Endothelial cell of umbilical vein (primary cell): ENCODE data around the gene NGEF. TPM values are rescaled to one million over a fixed set of nuclear protein-coding genes. Genes with fewer than 3 reads are reported as not detected.

Experiments
- BruUV-seq: library from RNA; stranded (reverse); fragments of 400-500 nt; replicated peaks from 2 replicates; lab custom pipeline; 2021; lab: Mats Ljungman, UMichigan
- CTCF ChIA-PET: fragments of 300-600, 350-600 bp; sonication (Branson Sonifier 250); formaldehyde crosslinking; loops from one replicate; lab custom pipeline; 2021; ENCODE audit warnings: antibody characterized with exemption, inconsistent platforms; lab: Charles Lee
- POLR2A ChIA-PET: fragments of 300-600, 350-600 bp; sonication (Branson Sonifier 250); formaldehyde crosslinking; loops from one replicate; lab custom pipeline; 2021; ENCODE audit warnings: antibody characterized with exemption, inconsistent platforms; lab: Charles Lee
- DNase-seq: peaks from one replicate; pipeline ENCODE4 v3.0.0-alpha.2; 2011; ENCODE audit warnings: low read depth, low spot score
- FAIRE-seq: peaks from 2 replicates; lab custom pipeline; 2011; peaks lifted over from hg19 to GRCh38; lab: Jason Lieb, UNC
- H2AFZ ChIP-seq: 2 replicates; pipeline ENCODE4 v1.6.0; 2012; ENCODE audit warnings: low read depth, low read length, control low read depth, inconsistent platforms
- H3K27ac ChIP-seq: 2 replicates; pipeline ENCODE4 v1.5.1; 2011; ENCODE audit warnings: low read depth, mild to moderate bottlenecking, control low read depth, low read length, moderate library complexity; ENCODE audit not compliant: insufficient read depth
- H3K27me3 ChIP-seq, 2 experiments: 2 replicates each; pipeline versions ENCODE4 v1.6.0 to v1.6.1; 2011; ENCODE audit warnings: low read length in 2 of 2, mixed read lengths in 1 of 2; ENCODE audit not compliant: control insufficient read depth in 2 of 2, insufficient read depth in 2 of 2
- H3K36me3 ChIP-seq, 2 experiments: 2 replicates in 1 of 2; 3 replicates in 1 of 2; pipeline ENCODE4 v1.5.1; 2011; ENCODE audit warnings: low read length in 2 of 2, mild to moderate bottlenecking in 1 of 2, moderate library complexity in 1 of 2; ENCODE audit not compliant: control insufficient read depth in 2 of 2, insufficient read depth in 2 of 2; ENCODE audit errors: extremely low read depth in 1 of 2
- H3K4me1 ChIP-seq: 3 replicates; pipeline ENCODE4 v1.5.1; 2011; ENCODE audit warnings: mild to moderate bottlenecking, low read length; ENCODE audit not compliant: control insufficient read depth, insufficient read depth; ENCODE audit errors: extremely low read depth
- H3K4me2 ChIP-seq: 2 replicates; pipeline ENCODE4 v1.6.1; 2011; ENCODE audit warnings: low read length, control low read depth, mixed read lengths; ENCODE audit not compliant: insufficient read depth
- H3K4me3 ChIP-seq, 3 experiments: fragments of 200-600 bp in 1 of 3; sonication (generic), shearing (Covaris generic) in 1 of 3; replicated peaks in 1 of 3; 2 replicates each; pipeline ENCODE4 v1.5.1; 2011 to 2016; ENCODE audit warnings: control low read depth in 3 of 3, low read length in 3 of 3, mild to moderate bottlenecking in 2 of 3, inconsistent platforms in 1 of 3, low read depth in 1 of 3, moderate library complexity in 1 of 3; ENCODE audit not compliant: insufficient read depth in 1 of 3
- H3K79me2 ChIP-seq: 2 replicates; pipeline ENCODE4 v1.6.0; 2012; ENCODE audit warnings: low read length, inconsistent platforms; ENCODE audit not compliant: control insufficient read depth, insufficient read depth
- H3K9ac ChIP-seq: replicated peaks from 2 replicates; pipeline ENCODE3; 2011; ENCODE audit warnings: low read length, control low read depth; ENCODE audit not compliant: insufficient read depth; ENCODE audit errors: extremely low read depth
- H3K9me1 ChIP-seq: replicated peaks from 3 replicates; pipeline ENCODE4 v1.6.0; 2011; ENCODE audit warnings: mild to moderate bottlenecking, low read length; ENCODE audit not compliant: control insufficient read depth, insufficient read depth; ENCODE audit errors: extremely low read depth
- H3K9me3 ChIP-seq: replicated peaks from 2 replicates; pipeline ENCODE4 v1.5.1; 2012; ENCODE audit warnings: low read length, inconsistent platforms; ENCODE audit not compliant: control insufficient read depth, insufficient read depth
- H4K20me1 ChIP-seq: replicated peaks from 2 replicates; pipeline ENCODE3; 2011; ENCODE audit warnings: mild to moderate bottlenecking, low read length; ENCODE audit not compliant: control insufficient read depth, insufficient read depth; ENCODE audit errors: extremely low read depth
- CTCF ChIP-seq, 2 donors: IDR thresholded peaks; 1 replicate in 1 of 2; 2 replicates in 1 of 2; pipeline ENCODE4 v1.5.1; 2011; ENCODE audit warnings: low read length in 2 of 2, mild to moderate bottlenecking in 2 of 2, moderate library complexity in 2 of 2, control low read depth in 1 of 2, inconsistent platforms in 1 of 2, low read depth in 1 of 2; ENCODE audit not compliant: insufficient read depth in 1 of 2; ENCODE audit errors: extremely low read depth in 1 of 2
- GATA2 ChIP-seq: IDR thresholded peaks from 2 replicates; pipeline ENCODE4 v1.7.0; 2011; ENCODE audit warnings: low read depth, mild to moderate bottlenecking, moderate library complexity, mixed read lengths, low read length; ENCODE audit not compliant: insufficient read length, insufficient read depth
- JUN ChIP-seq: IDR thresholded peaks from 2 replicates; pipeline ENCODE4 v1.6.1; 2011; ENCODE audit warnings: borderline replicate concordance, low read depth; ENCODE audit not compliant: insufficient read length, insufficient read depth
- MYC ChIP-seq: IDR thresholded peaks from one replicate; pipeline ENCODE4 v1.6.1; 2011; ENCODE audit warnings: mild to moderate bottlenecking, low read depth, low read length
- POLR2A ChIP-seq: IDR thresholded peaks from 2 replicates; pipeline ENCODE4 v1.6.1; 2012; ENCODE audit warnings: low read depth, mild to moderate bottlenecking, control low read depth, low read length
- POLR2AphosphoS5 ChIP-seq: IDR thresholded peaks from 2 replicates; pipeline ENCODE4 v1.6.1; 2012; ENCODE audit warnings: low read depth, mild to moderate bottlenecking, control low read depth, low read length, moderate library complexity; ENCODE audit not compliant: insufficient read depth
- dilution Hi-C: fragments of 300-500 bp; cut with MboI; formaldehyde crosslinking; loops from one replicate; pipeline ENCODE4 v1.15.0; 2019; ENCODE audit warnings: low sequenced_read_pairs; ENCODE audit not compliant: extremely low pct_ligation_motif_present
- intact Hi-C: fragments of 100-400 bp; cut with micrococcal nuclease; formaldehyde crosslinking; loops from one replicate; pipeline ENCODE4 v1.10.0; 2022
- polyA plus RNA-seq, 4 experiments: library from polyadenylated mRNA; depleted of rRNA in 3 of 4; stranded (reverse) in 3 of 4; unstranded in 1 of 4; fragments of >200 nt; gene quantifications; 2 replicates each; pipeline versions ENCODE4 v1.2.1 to v1.2.3, GENCODE V29; 2011 to 2012; ENCODE audit warnings: missing spikeins in 1 of 4
- total RNA-seq: library from RNA; stranded (reverse); gene quantifications from 2 replicates; pipeline ENCODE4 v1.2.3, GENCODE V29; 2021

Gene NGEF
- total and polyA plus RNA-seq, 2 donors (not counting 3 experiments of a cell fraction or from before 2014, with no cell fraction given) = 0.22 to 0.41 TPM

GRCh38 chr2:232897598-232898408, 115.3 kb downstream of the NGEF start:
- DNase-seq (no peak), FAIRE-seq (no peak)
- Histone ChIP-seq H3K4me2 (no peak overlapping the region), H3K9me3 (no peaks in the 10 kb centered on the region), H3K9ac (no peak overlapping the region), H4K20me1 (no peaks in the 10 kb centered on the region), H3K27me3 (no peaks in the 10 kb centered on the region), H3K27ac (no peak overlapping the region), H2AFZ (no peak overlapping the region), H3K4me3 (no peak overlapping the region), H3K4me1 (peaks cover 15% of the 10 kb centered on the region), H3K9me1 (no peaks in the 10 kb centered on the region), H3K36me3 (no peaks in the 10 kb centered on the region), H3K79me2 (no peaks in the 10 kb centered on the region)
- ChIA-PET CTCF (interaction anchor here (0.8 to 1.4 kb wide), 2 partner anchors 10 to 131 kb away, joined by 4 to 5 read pairs; no protein-coding TSS in a partner anchor), POLR2A (no interaction called here)
- intact Hi-C loops (no loop called here), dilution Hi-C loops (no loop called here)
- no TSS peak for BruUV-seq
- TF ChIP-seq POLR2A (no peak), CTCF (IDR thresholded peaks at IDR 0.05; ENCODE audit: extremely low read depth in 1 of 2, insufficient read depth in 1 of 2, low read depth in 1 of 2, low read length in 2 of 2) (no peak), POLR2AphosphoS5 (no peak), MYC (no peak), JUN (no peak), GATA2 (no peak)
